ENCODE data around the gene RALGAPA2. TPM values are rescaled to one million over a fixed set of nuclear protein-coding genes. Genes with fewer than 3 reads are reported as not detected.

Gene RALGAPA2
- total and polyA plus RNA-seq, 2 experiments from 2014 or later = 13.1 to 43.4 TPM

GRCh38 chr20:20706285-20706684, 6.2 kb downstream of the RALGAPA2 start:
- Histone ChIP-seq H3K27me3 (ENCODE audit: insufficient read depth) (no peaks in the 10 kb centered on the region), H4K20me1 (replicated peaks; ENCODE audit: insufficient read depth) (peaks cover 10% of the 10 kb centered on the region), H3F3A (replicated peaks; ENCODE audit: low read depth) (no peaks in the 10 kb centered on the region), H3K4me3 (no peak overlapping the region), H3K9me2 (ENCODE audit: insufficient read depth) (no peaks in the 10 kb centered on the region), H3K79me2 (replicated peaks; ENCODE audit: insufficient read depth) (peaks cover 96% of the 10 kb centered on the region), H3K36me3 (ENCODE audit: insufficient read depth) (no peaks in the 10 kb centered on the region), H3K27ac (ENCODE audit: low read depth) (no peak overlapping the region), H2AFZ (no peak overlapping the region), H3K4me1 (ENCODE audit: insufficient read depth) (peaks cover 5% of the 10 kb centered on the region), H3K4me2 (no peak overlapping the region)
- DNase-seq (ENCODE audit: low spot score) (no peak), ATAC-seq (no peak)
- peaks cover 9% of the 10 kb centered on the region; the same call in 2 of the 3 replicates for H3K4me1 Mint-ChIP-seq
- peaks cover 2% of the 10 kb centered on the region for H3K27me3 Mint-ChIP-seq (ENCODE audit: insufficient read depth, low read depth, poor library complexity)
- H3K4me3 Mint-ChIP-seq = no peak overlapping the region
- no peaks in the 10 kb centered on the region for H3K36me3 Mint-ChIP-seq (ENCODE audit: low read depth)
- H3K27ac Mint-ChIP-seq = no peak overlapping the region
- no peaks in the 10 kb centered on the region for H3K9me3 Mint-ChIP-seq
- TF ChIP-seq POLR2AphosphoS5 (IDR thresholded peaks at IDR 0.05; ENCODE audit: low read depth) (no peak), CTCF (conservative IDR thresholded peaks at IDR 0.05; ENCODE audit: low read depth in 2 of 2) (no peak), EZH2phosphoT487 (IDR thresholded peaks at IDR 0.05; ENCODE audit: unreplicated experiment) (no peak), STAT1 (IDR thresholded peaks at IDR 0.05; ENCODE audit: unreplicated experiment) (no peak), REST (IDR thresholded peaks at IDR 0.05; ENCODE audit: unreplicated experiment) (no peak)

- Mint-ChIP-seq H3K4me1 (no peaks in the 10 kb centered on the region), H3K27me3 (ENCODE audit: insufficient read depth, low read depth, poor library complexity) (peaks cover 2% of the 10 kb centered on the region), H3K9me3 (no peaks in the 10 kb centered on the region), H3K4me3 (no peak overlapping the region), H3K36me3 (ENCODE audit: low read depth) (no peaks in the 10 kb centered on the region), H3K27ac (no peak overlapping the region)
- Histone ChIP-seq H3K36me3 (ENCODE audit: insufficient read depth) (no peaks in the 10 kb centered on the region), H3K4me1 (ENCODE audit: insufficient read depth) (no peaks in the 10 kb centered on the region), H3K4me2 (no peak overlapping the region), H2AFZ (no peak overlapping the region), H3K27me3 (ENCODE audit: insufficient read depth) (no peaks in the 10 kb centered on the region), H3K79me2 (replicated peaks; ENCODE audit: insufficient read depth) (peaks cover 94% of the 10 kb centered on the region), H3K9me2 (ENCODE audit: insufficient read depth) (no peaks in the 10 kb centered on the region), H3K4me3 (no peak overlapping the region), H3F3A (replicated peaks; ENCODE audit: low read depth) (no peaks in the 10 kb centered on the region), H3K27ac (ENCODE audit: low read depth) (no peak overlapping the region), H4K20me1 (replicated peaks; ENCODE audit: insufficient read depth) (peaks cover 12% of the 10 kb centered on the region)
- DNase-seq (ENCODE audit: low spot score) (no peak), ATAC-seq (no peak)
- TF ChIP-seq CTCF (conservative IDR thresholded peaks at IDR 0.05; ENCODE audit: low read depth in 2 of 2) = no peak
- no peak for TF ChIP-seq ZNF331 (CRISPR knock-in tag; IDR thresholded peaks at IDR 0.05; ENCODE audit: low read depth)
- TF ChIP-seq STAT1 (IDR thresholded peaks at IDR 0.05; ENCODE audit: unreplicated experiment) = no peak
- no peak for TF ChIP-seq POLR2AphosphoS5 (IDR thresholded peaks at IDR 0.05; ENCODE audit: low read depth)
- TF ChIP-seq JUNB (IDR thresholded peaks at IDR 0.05; ENCODE audit: unreplicated experiment) = no peak
- TF ChIP-seq ZNF114 (CRISPR knock-in tag; IDR thresholded peaks at IDR 0.05) = no peak
- no peak for TF ChIP-seq ETS1 (IDR thresholded peaks at IDR 0.05)
- no peak for TF ChIP-seq REST (IDR thresholded peaks at IDR 0.05; ENCODE audit: unreplicated experiment)
- no peak for TF ChIP-seq EZH2 (IDR thresholded peaks at IDR 0.05; ENCODE audit: low read depth, unreplicated experiment)
Observed at GRCh38 chr20:20702330-20703245, 9.9 kb downstream of the RALGAPA2 start.
